ENCODE data around the gene SFTA2.
A peak's percentile ranks its signal among the peaks of the same experiment; 100 is the strongest.
"Not testable (repeated sequence)": the region's sequence is repeated elsewhere in the genome, so short reads cannot be mapped to it uniquely, and the experiment has no call there.

The SFTA2 gene

GRCh38 chr6:30912746-30913520, 19.0 kb downstream of the SFTA2 start:
- no peak for DNase-seq (ENCODE audit: low read depth in 3 of 3)

- not testable (repeated sequence) for DNase-seq (ENCODE audit: low read depth in 3 of 3)
These were observed 21.5 kb downstream of the SFTA2 start for GRCh38 chr6:30910473-30910872.

- no peak for DNase-seq (ENCODE audit: low read depth in 3 of 3)
These were observed 23.3 kb downstream of the SFTA2 start for GRCh38 chr6:30908700-30909099.

GRCh38 chr6:30907758-30908591, 24.0 kb downstream of the SFTA2 start, which contains the start of gene GTF2H4:
Gene GTF2H4, plus strand, starts transcription at chr6:30908207.
- peak; percentile 81 to 92 (median 92) for DNase-seq (ENCODE audit: low read depth in 3 of 3)

- DNase-seq (ENCODE audit: low read depth in 3 of 3) = not testable (repeated sequence)
These were observed 24.6 kb downstream of the SFTA2 start for GRCh38 chr6:30907290-30907757.

- no peak for DNase-seq (ENCODE audit: low read depth in 3 of 3)
These were observed 28.7 kb downstream of the SFTA2 start for GRCh38 chr6:30903236-30903635.

GRCh38 chr6:30902709-30903108, 29.3 kb downstream of the SFTA2 start:
- no peak for DNase-seq (ENCODE audit: low read depth in 3 of 3)

- DNase-seq (ENCODE audit: low read depth in 3 of 3) = not testable (repeated sequence)
These were observed 29.8 kb downstream of the SFTA2 start for GRCh38 chr6:30902196-30902595.

- DNase-seq (ENCODE audit: low read depth in 3 of 3) = no peak
These were observed 30.5 kb downstream of the SFTA2 start for GRCh38 chr6:30901436-30901835.

- DNase-seq (ENCODE audit: low read depth in 3 of 3) = no peak
These were observed 31.0 kb downstream of the SFTA2 start for GRCh38 chr6:30900863-30901417.

- DNase-seq (ENCODE audit: low read depth in 3 of 3) = no peak
These were observed 33.1 kb downstream of the SFTA2 start for GRCh38 chr6:30898750-30899360.

- DNase-seq (ENCODE audit: low read depth in 3 of 3) = no peak
These were observed 34.1 kb downstream of the SFTA2 start for GRCh38 chr6:30897882-30898281.

GRCh38 chr6:30896541-30896940, 35.4 kb downstream of the SFTA2 start:
- DNase-seq (ENCODE audit: low read depth in 3 of 3) = no peak

- no peak for DNase-seq (ENCODE audit: low read depth in 3 of 3)
These were observed 36.6 kb downstream of the SFTA2 start for GRCh38 chr6:30895343-30895742.

GRCh38 chr6:30894935-30895334, 37.0 kb downstream of the SFTA2 start:
- DNase-seq (ENCODE audit: low read depth in 3 of 3) = no peak

- DNase-seq (ENCODE audit: low read depth in 3 of 3) = no peak
These were observed 37.6 kb downstream of the SFTA2 start for GRCh38 chr6:30894381-30894780.

- DNase-seq (ENCODE audit: low read depth in 3 of 3) = no peak
These were observed 38.3 kb downstream of the SFTA2 start for GRCh38 chr6:30893666-30894065.

GRCh38 chr6:30893001-30893591, 38.9 kb downstream of the SFTA2 start:
- no peak for DNase-seq (ENCODE audit: low read depth in 3 of 3)

- DNase-seq (ENCODE audit: low read depth in 3 of 3) = no peak
These were observed 40.0 kb downstream of the SFTA2 start for GRCh38 chr6:30891816-30892538.

GRCh38 chr6:30891450-30891723, 40.6 kb downstream of the SFTA2 start:
- DNase-seq (ENCODE audit: low read depth in 3 of 3) = no peak
